ENCODE data around the gene ITGA11.

GRCh38 chr15:68434021-68434420, 2.1 kb upstream of the ITGA11 start:
- TF ChIP-seq CTCF (IDR thresholded peaks at IDR 0.05; ENCODE audit: low read length) (no peak), EZH2 (IDR thresholded peaks at IDR 0.05; ENCODE audit: borderline replicate concordance, low read length) (no peak)

Measured in OCI-LY1 (cell line).